ENCODE data around the gene CISTR. TPM values are rescaled to one million over a fixed set of nuclear protein-coding genes. Genes with fewer than 3 reads are reported as not detected.

The CISTR gene
- total RNA-seq, 6 donors from 2014 or later: not detected

- Histone ChIP-seq H3K36me3 (no peaks in the 10 kb centered on the region), H3K27ac (peak overlapping the region in 2 of 4 donors; percentile 62 to 70), H3K4me1 (peaks cover 15 to 53% (median 25%) of the 10 kb centered on the region in 4 donors), H3K27me3 (peaks cover 0 to 21% (median 11%) of the 10 kb centered on the region in 4 donors), H3K9me3 (no peaks in the 10 kb centered on the region), H3K4me3 (peak overlapping the region; percentile 10 to 57 (median 52))
- 7 to 11% methylated on average over 9 to 36 of the region's 36 CpGs for WGBS, 2 donors
- peak; percentile 15 to 44 for ATAC-seq (ENCODE audit: low FRiP score in 2 of 2)
- DNase-seq: peak in 1 of 2 donors; percentile 85
- TF ChIP-seq POLR2AphosphoS5 (IDR thresholded peaks at IDR 0.05) (no peak), POLR2A (IDR thresholded peaks at IDR 0.05) (no peak), CTCF (IDR thresholded peaks at IDR 0.05) (peak in 1 of 6 experiments; percentile 5), EP300 (IDR thresholded peaks at IDR 0.05) (no peak)
Measured at GRCh38 chr12:53750812-53751335, 905 bp downstream of the CISTR start.

- Histone ChIP-seq H3K27me3 (peaks cover 0 to 21% (median 11%) of the 10 kb centered on the region in 4 donors), H3K4me3 (peak overlapping the region in 2 of 4 donors; percentile 47 to 57), H3K9me3 (no peaks in the 10 kb centered on the region), H3K4me1 (peaks cover 15 to 46% (median 25%) of the 10 kb centered on the region in 4 donors), H3K27ac (no peak overlapping the region), H3K36me3 (no peaks in the 10 kb centered on the region)
- 41 to 61% methylated on average over 10 of the region's 10 CpGs for WGBS, 2 donors
- ATAC-seq (ENCODE audit: low FRiP score in 2 of 2): no peak
- TF ChIP-seq POLR2AphosphoS5 (IDR thresholded peaks at IDR 0.05) (no peak), POLR2A (IDR thresholded peaks at IDR 0.05) (no peak), EP300 (IDR thresholded peaks at IDR 0.05) (no peak), CTCF (IDR thresholded peaks at IDR 0.05) (no peak)
- DNase-seq: no peak
Measured at GRCh38 chr12:53749986-53750811, 1.6 kb downstream of the CISTR start.

- Histone ChIP-seq H3K4me1 (peaks cover 18 to 37% (median 22%) of the 10 kb centered on the region in 4 donors), H3K4me3 (no peak overlapping the region), H3K27me3 (peaks cover 0 to 21% (median 11%) of the 10 kb centered on the region in 4 donors), H3K9me3 (no peaks in the 10 kb centered on the region), H3K36me3 (no peaks in the 10 kb centered on the region), H3K27ac (no peak overlapping the region)
- 37 to 47% methylated on average over 22 of the region's 22 CpGs for WGBS, 2 donors
- ATAC-seq (ENCODE audit: low FRiP score in 2 of 2) (no peak), DNase-seq (peak in 1 of 2 donors; percentile 57)
- TF ChIP-seq EP300 (IDR thresholded peaks at IDR 0.05) (no peak), POLR2A (IDR thresholded peaks at IDR 0.05) (no peak), CTCF (IDR thresholded peaks at IDR 0.05) (no peak), POLR2AphosphoS5 (IDR thresholded peaks at IDR 0.05) (no peak)
Measured at GRCh38 chr12:53748072-53748840, 3.5 kb downstream of the CISTR start.

GRCh38 chr12:53747095-53747494 is 4.7 kb downstream of the CISTR start:
- no peaks in the 10 kb centered on the region for H3K9me3 ChIP-seq
- no peaks in the 10 kb centered on the region for H3K36me3 ChIP-seq
- H3K4me3 ChIP-seq: no peak overlapping the region
- TF ChIP-seq EP300 (IDR thresholded peaks at IDR 0.05) (no peak), POLR2AphosphoS5 (IDR thresholded peaks at IDR 0.05) (no peak), CTCF (IDR thresholded peaks at IDR 0.05) (no peak), POLR2A (IDR thresholded peaks at IDR 0.05) (no peak)
- no peak overlapping the region for H3K27ac ChIP-seq
- WGBS, 2 donors: 20 to 26% methylated on average over 2 to 5 of the region's 5 CpGs
- DNase-seq (no peak), ATAC-seq (ENCODE audit: low FRiP score in 2 of 2) (no peak)
- peaks cover 19 to 35% (median 22%) of the 10 kb centered on the region in 4 donors for H3K4me1 ChIP-seq
- peaks cover 0 to 18% (median 11%) of the 10 kb centered on the region in 4 donors for H3K27me3 ChIP-seq
